MCF 10A (cell line): ENCODE results near the gene SLC25A39. TPM values are rescaled to one million over a fixed set of nuclear protein-coding genes. Genes with fewer than 3 reads are reported as not detected.

ENCODE experiments used
- BruUV-seq: library from RNA; stranded (reverse); fragments of 400-500 nt; replicated peaks from 2 replicates; lab custom pipeline; 2021; lab: Mats Ljungman, UMichigan
- CTCF ChIA-PET: fragments of 300-600 bp; sonication (Branson Sonifier 250); formaldehyde crosslinking; extraction: SDS; loops from one replicate; lab custom pipeline; 2021; ENCODE audit warnings: antibody characterized with exemption, inconsistent platforms; lab: Yijun Ruan, JAX
- POLR2A ChIA-PET: fragments of 300-600, 350-650 bp; sonication (Branson Sonifier 250); formaldehyde crosslinking; extraction: SDS; loops from one replicate; lab custom pipeline; 2020; ENCODE audit warnings: antibody characterized with exemption, inconsistent platforms; lab: Yijun Ruan, JAX
- DNase-seq: peaks from one replicate; pipeline ENCODE4 v3.0.0-alpha.2; 2018; ENCODE audit not compliant: unreplicated experiment
- H3K27ac Mint-ChIP-seq: one replicate; pipeline ENCODE4 v1.8.0; 2022; ENCODE audit warnings: mild to moderate bottlenecking, low read depth, mixed read lengths; ENCODE audit not compliant: unreplicated experiment
- H3K27me3 Mint-ChIP-seq: one replicate; pipeline ENCODE4 v1.8.0; 2022; ENCODE audit warnings: mixed read lengths; ENCODE audit not compliant: insufficient read depth, unreplicated experiment
- H3K36me3 Mint-ChIP-seq: one replicate; pipeline ENCODE4 v1.8.0; 2022; ENCODE audit warnings: mild to moderate bottlenecking, moderate library complexity, mixed read lengths; ENCODE audit not compliant: insufficient read depth, unreplicated experiment
- H3K4me1 Mint-ChIP-seq: one replicate; pipeline ENCODE4 v1.8.0; 2022; ENCODE audit warnings: mixed read lengths; ENCODE audit not compliant: insufficient read depth, unreplicated experiment
- H3K4me3 Mint-ChIP-seq: one replicate; pipeline ENCODE4 v1.8.0; 2022; ENCODE audit warnings: mild to moderate bottlenecking, moderate library complexity, mixed read lengths; ENCODE audit not compliant: unreplicated experiment
- H3K9me3 Mint-ChIP-seq: one replicate; pipeline ENCODE4 v1.8.0; 2022; ENCODE audit warnings: mixed read lengths; ENCODE audit not compliant: unreplicated experiment
- CTCF ChIP-seq: fragments of 200-600 bp; IDR thresholded peaks from one replicate; pipeline ENCODE4 v1.8.0; 2022; ENCODE audit warnings: antibody characterized with exemption, mild to moderate bottlenecking; ENCODE audit not compliant: unreplicated experiment
- intact Hi-C: fragments of 100-400 bp; cut with micrococcal nuclease; formaldehyde crosslinking; loops from 2 replicates; pipeline ENCODE4 v1.14.1; 2022
- total RNA-seq: library from RNA; stranded (reverse); gene quantifications from 2 replicates; pipeline ENCODE4 v1.2.3, GENCODE V29; 2022

Gene SLC25A39
- total RNA-seq, 1 experiment from 2014 or later = 157 TPM

- no peak for TF ChIP-seq CTCF
- ChIA-PET POLR2A (interaction anchor here (0.6 to 5.2 kb wide), 6 partner anchors 8 to 137 kb away, joined by 3 to 61 read pairs (median 5); partner anchors contain the start of genes GRN, TMUB2 and UBTF), CTCF (interaction anchor here (1.1 to 1.8 kb wide), 2 partner anchors 22 to 104 kb away, joined by 3 to 4 read pairs; partner anchors contain the start of gene GRN)
- H3K27ac Mint-ChIP-seq = peak overlapping the region; percentile 93
- intact Hi-C loops = loop anchor here (2.0 kb wide), 1 partner anchor 103 kb away; no protein-coding TSS in a partner anchor
- BruUV-seq = TSS peak; percentile 29
- peak overlapping the region; percentile 82 for H3K4me3 Mint-ChIP-seq
- DNase-seq = no peak
- H3K9me3 Mint-ChIP-seq = no peaks in the 10 kb centered on the region
- H3K4me1 Mint-ChIP-seq = no peaks in the 10 kb centered on the region
- peaks cover 12% of the 10 kb centered on the region for H3K36me3 Mint-ChIP-seq
- H3K27me3 Mint-ChIP-seq = no peaks in the 10 kb centered on the region
Measured at GRCh38 chr17:44323359-44324091, 1.1 kb downstream of the SLC25A39 start.

- DNase-seq = no peak
- no peaks in the 10 kb centered on the region for H3K9me3 Mint-ChIP-seq
- no peak overlapping the region for H3K27ac Mint-ChIP-seq
- intact Hi-C loops = no loop called here
- BruUV-seq = no TSS peak
- no peaks in the 10 kb centered on the region for H3K4me1 Mint-ChIP-seq
- peaks cover 12% of the 10 kb centered on the region for H3K36me3 Mint-ChIP-seq
- no peaks in the 10 kb centered on the region for H3K27me3 Mint-ChIP-seq
- ChIA-PET CTCF (no interaction called here), POLR2A (interaction anchor here (0.8 to 5.2 kb wide), 2 partner anchors 11 to 102 kb away, joined by 3 to 61 read pairs; partner anchors contain the start of gene UBTF)
- TF ChIP-seq CTCF = no peak
- H3K4me3 Mint-ChIP-seq = peak overlapping the region; percentile 82
Measured at GRCh38 chr17:44322236-44322895, 2.3 kb downstream of the SLC25A39 start.

GRCh38 chr17:44321246-44322120 is 3.1 kb downstream of the SLC25A39 start:
- H3K9me3 Mint-ChIP-seq = no peaks in the 10 kb centered on the region
- no peak for DNase-seq
- no peak for TF ChIP-seq CTCF
- H3K4me1 Mint-ChIP-seq = no peaks in the 10 kb centered on the region
- intact Hi-C loops = no loop called here
- H3K4me3 Mint-ChIP-seq = no peak overlapping the region
- no peak overlapping the region for H3K27ac Mint-ChIP-seq
- peaks cover 18% of the 10 kb centered on the region for H3K36me3 Mint-ChIP-seq
- peaks cover under 1% of the 10 kb centered on the region for H3K27me3 Mint-ChIP-seq
- ChIA-PET CTCF (interaction anchor here (0.5 to 0.7 kb wide), 3 partner anchors 12 to 87 kb away, joined by 3 read pairs; partner anchors contain the start of gene FAM171A2), POLR2A (interaction anchor here (0.8 kb wide), 1 partner anchor 11 kb away, joined by 3 read pairs; no protein-coding TSS in a partner anchor)
- no TSS peak for BruUV-seq
